ENCODE data around the gene NT5C3B.
"Not testable (repeated sequence)": the region's sequence is repeated elsewhere in the genome, so short reads cannot be mapped to it uniquely, and the experiment has no call there.

The NT5C3B gene

GRCh38 chr17:41849251-41849990 is 13.4 kb upstream of the NT5C3B start:
- H3K9me3 ChIP-seq (ENCODE audit: insufficient read depth, low read length): no peaks in the 10 kb centered on the region
- no peak overlapping the region for H2AFZ ChIP-seq (ENCODE audit: low read depth, low read length, severe bottlenecking)
- TF ChIP-seq EZH2phosphoT487 (conservative IDR thresholded peaks at IDR 0.05; ENCODE audit: low read length): no peak
- TF ChIP-seq CTCF (IDR thresholded peaks at IDR 0.05; ENCODE audit: insufficient read depth, low read length, poor library complexity, severe bottlenecking): no peak
- H3K36me3 ChIP-seq (ENCODE audit: low read length): peaks cover 13% of the 10 kb centered on the region
- peak overlapping the region; percentile 29 for H3K9ac ChIP-seq (ENCODE audit: low read length)
- H3K27me3 ChIP-seq (ENCODE audit: low read length): no peaks in the 10 kb centered on the region
- peaks cover 64% of the 10 kb centered on the region for H3K79me2 ChIP-seq (ENCODE audit: insufficient read depth, low read length)
- peak overlapping the region; percentile 13 for H3K4me3 ChIP-seq (ENCODE audit: insufficient read depth, low read length, poor library complexity, severe bottlenecking)
- no peaks in the 10 kb centered on the region for H4K20me1 ChIP-seq (ENCODE audit: low read depth, low read length)
- no peaks in the 10 kb centered on the region for H3K9me2 ChIP-seq (replicated peaks; ENCODE audit: insufficient read depth, low read length)
- peaks cover 49% of the 10 kb centered on the region for H3F3A ChIP-seq (ENCODE audit: insufficient read depth)
- peak overlapping the region; percentile 70 for H3K4me2 ChIP-seq (ENCODE audit: low read depth, low read length, poor library complexity, severe bottlenecking)
- H3K27ac ChIP-seq (ENCODE audit: low read depth, low read length): peak overlapping the region; percentile 87

GRCh38 chr17:41848788-41849187 is 12.8 kb upstream of the NT5C3B start:
- Histone ChIP-seq H3K9ac (ENCODE audit: low read length) (peak overlapping the region; percentile 29), H3K9me2 (replicated peaks; ENCODE audit: insufficient read depth, low read length) (no peaks in the 10 kb centered on the region), H3K27me3 (ENCODE audit: low read length) (no peaks in the 10 kb centered on the region), H4K20me1 (ENCODE audit: low read depth, low read length) (no peaks in the 10 kb centered on the region), H3K4me3 (ENCODE audit: insufficient read depth, low read length, poor library complexity, severe bottlenecking) (no peak overlapping the region), H3F3A (ENCODE audit: insufficient read depth) (peaks cover 46% of the 10 kb centered on the region), H3K4me2 (ENCODE audit: low read depth, low read length, poor library complexity, severe bottlenecking) (peak overlapping the region; percentile 70), H3K9me3 (ENCODE audit: insufficient read depth, low read length) (no peaks in the 10 kb centered on the region), H3K27ac (ENCODE audit: low read depth, low read length) (peak overlapping the region; percentile 87), H3K79me2 (ENCODE audit: insufficient read depth, low read length) (peaks cover 62% of the 10 kb centered on the region), H3K36me3 (ENCODE audit: low read length) (peaks cover 9% of the 10 kb centered on the region), H2AFZ (ENCODE audit: low read depth, low read length, severe bottlenecking) (no peak overlapping the region)
- TF ChIP-seq CTCF (IDR thresholded peaks at IDR 0.05; ENCODE audit: insufficient read depth, low read length, poor library complexity, severe bottlenecking) (no peak), EZH2phosphoT487 (conservative IDR thresholded peaks at IDR 0.05; ENCODE audit: low read length) (no peak)

- TF ChIP-seq EZH2phosphoT487 (conservative IDR thresholded peaks at IDR 0.05; ENCODE audit: low read length) (no peak), CTCF (IDR thresholded peaks at IDR 0.05; ENCODE audit: insufficient read depth, low read length, poor library complexity, severe bottlenecking) (no peak)
- no peaks in the 10 kb centered on the region for H4K20me1 ChIP-seq (ENCODE audit: low read depth, low read length)
- no peak overlapping the region for H3K4me2 ChIP-seq (ENCODE audit: low read depth, low read length, poor library complexity, severe bottlenecking)
- H3F3A ChIP-seq (ENCODE audit: insufficient read depth): peaks cover 16% of the 10 kb centered on the region
- H3K79me2 ChIP-seq (ENCODE audit: insufficient read depth, low read length): peaks cover 25% of the 10 kb centered on the region
- no peaks in the 10 kb centered on the region for H3K36me3 ChIP-seq (ENCODE audit: low read length)
- no peaks in the 10 kb centered on the region for H3K9me3 ChIP-seq (ENCODE audit: insufficient read depth, low read length)
- H3K9ac ChIP-seq (ENCODE audit: low read length): no peak overlapping the region
- H3K27ac ChIP-seq (ENCODE audit: low read depth, low read length): no peak overlapping the region
- H3K27me3 ChIP-seq (ENCODE audit: low read length): no peaks in the 10 kb centered on the region
- H3K9me2 ChIP-seq (replicated peaks; ENCODE audit: insufficient read depth, low read length): no peaks in the 10 kb centered on the region
- no peak overlapping the region for H2AFZ ChIP-seq (ENCODE audit: low read depth, low read length, severe bottlenecking)
- no peak overlapping the region for H3K4me3 ChIP-seq (ENCODE audit: insufficient read depth, low read length, poor library complexity, severe bottlenecking)
Observed at GRCh38 chr17:41844971-41845370, 8.9 kb upstream of the NT5C3B start.

- H3K9ac ChIP-seq (ENCODE audit: low read length); H3K79me2 ChIP-seq (ENCODE audit: insufficient read depth, low read length); H3K4me2 ChIP-seq (ENCODE audit: low read depth, low read length, poor library complexity, severe bottlenecking); H3K27ac ChIP-seq (ENCODE audit: low read depth, low read length); H3K36me3 ChIP-seq (ENCODE audit: low read length); H3K9me3 ChIP-seq (ENCODE audit: insufficient read depth, low read length); H3K9me2 ChIP-seq (replicated peaks; ENCODE audit: insufficient read depth, low read length); H3F3A ChIP-seq (ENCODE audit: insufficient read depth); H4K20me1 ChIP-seq (ENCODE audit: low read depth, low read length); H3K4me3 ChIP-seq (ENCODE audit: insufficient read depth, low read length, poor library complexity, severe bottlenecking); H3K27me3 ChIP-seq (ENCODE audit: low read length); H2AFZ ChIP-seq (ENCODE audit: low read depth, low read length, severe bottlenecking): not testable (repeated sequence)
Observed at GRCh38 chr17:41840781-41841180, 4.7 kb upstream of the NT5C3B start.

GRCh38 chr17:41839448-41839847 is 3.4 kb upstream of the NT5C3B start:
- H3K9ac ChIP-seq (ENCODE audit: low read length); H4K20me1 ChIP-seq (ENCODE audit: low read depth, low read length); H3K9me3 ChIP-seq (ENCODE audit: insufficient read depth, low read length); H3K4me2 ChIP-seq (ENCODE audit: low read depth, low read length, poor library complexity, severe bottlenecking); H3K27ac ChIP-seq (ENCODE audit: low read depth, low read length); H3K9me2 ChIP-seq (replicated peaks; ENCODE audit: insufficient read depth, low read length); H3K79me2 ChIP-seq (ENCODE audit: insufficient read depth, low read length); H3K36me3 ChIP-seq (ENCODE audit: low read length); H3K4me3 ChIP-seq (ENCODE audit: insufficient read depth, low read length, poor library complexity, severe bottlenecking); H3K27me3 ChIP-seq (ENCODE audit: low read length); H3F3A ChIP-seq (ENCODE audit: insufficient read depth); H2AFZ ChIP-seq (ENCODE audit: low read depth, low read length, severe bottlenecking): not testable (repeated sequence)
